MCF 10A (cell line): ENCODE data around the gene MCTP1. TPM values are rescaled to one million over a fixed set of nuclear protein-coding genes. Genes with fewer than 3 reads are reported as not detected.

Source experiments
- BruUV-seq: library from RNA; stranded (reverse); fragments of 400-500 nt; replicated peaks from 2 replicates; lab custom pipeline; 2021; lab: Mats Ljungman, UMichigan
- CTCF ChIA-PET: fragments of 300-600 bp; sonication (Branson Sonifier 250); formaldehyde crosslinking; extraction: SDS; loops from one replicate; lab custom pipeline; 2021; ENCODE audit warnings: antibody characterized with exemption, inconsistent platforms; lab: Yijun Ruan, JAX
- POLR2A ChIA-PET: fragments of 300-600, 350-650 bp; sonication (Branson Sonifier 250); formaldehyde crosslinking; extraction: SDS; loops from one replicate; lab custom pipeline; 2020; ENCODE audit warnings: antibody characterized with exemption, inconsistent platforms; lab: Yijun Ruan, JAX
- DNase-seq: peaks from one replicate; pipeline ENCODE4 v3.0.0-alpha.2; 2018; ENCODE audit not compliant: unreplicated experiment
- H3K27ac Mint-ChIP-seq: one replicate; pipeline ENCODE4 v1.8.0; 2022; ENCODE audit warnings: mild to moderate bottlenecking, low read depth, mixed read lengths; ENCODE audit not compliant: unreplicated experiment
- H3K27me3 Mint-ChIP-seq: one replicate; pipeline ENCODE4 v1.8.0; 2022; ENCODE audit warnings: mixed read lengths; ENCODE audit not compliant: insufficient read depth, unreplicated experiment
- H3K36me3 Mint-ChIP-seq: one replicate; pipeline ENCODE4 v1.8.0; 2022; ENCODE audit warnings: mild to moderate bottlenecking, moderate library complexity, mixed read lengths; ENCODE audit not compliant: insufficient read depth, unreplicated experiment
- H3K4me1 Mint-ChIP-seq: one replicate; pipeline ENCODE4 v1.8.0; 2022; ENCODE audit warnings: mixed read lengths; ENCODE audit not compliant: insufficient read depth, unreplicated experiment
- H3K4me3 Mint-ChIP-seq: one replicate; pipeline ENCODE4 v1.8.0; 2022; ENCODE audit warnings: mild to moderate bottlenecking, moderate library complexity, mixed read lengths; ENCODE audit not compliant: unreplicated experiment
- H3K9me3 Mint-ChIP-seq: one replicate; pipeline ENCODE4 v1.8.0; 2022; ENCODE audit warnings: mixed read lengths; ENCODE audit not compliant: unreplicated experiment
- intact Hi-C: fragments of 100-400 bp; cut with micrococcal nuclease; formaldehyde crosslinking; loops from 2 replicates; pipeline ENCODE4 v1.14.1; 2022
- total RNA-seq: library from RNA; stranded (reverse); gene quantifications from 2 replicates; pipeline ENCODE4 v1.2.3, GENCODE V29; 2022
- TF ChIP-seq, protein P1 (sequence below): fragments of 200-600 bp; IDR thresholded peaks from one replicate; pipeline ENCODE4 v1.8.0; 2022; ENCODE audit warnings: antibody characterized with exemption, mild to moderate bottlenecking; ENCODE audit not compliant: unreplicated experiment

MCTP1 gene
- total RNA-seq, 1 experiment from 2014 or later, result 40.3 TPM

- no peaks in the 10 kb centered on the region for H3K36me3 Mint-ChIP-seq
- H3K4me1 Mint-ChIP-seq, result peaks cover 9% of the 10 kb centered on the region
- BruUV-seq, result no TSS peak
- no peak overlapping the region for H3K4me3 Mint-ChIP-seq
- intact Hi-C loops, result no loop called here
- TF ChIP-seq, protein P1, sequence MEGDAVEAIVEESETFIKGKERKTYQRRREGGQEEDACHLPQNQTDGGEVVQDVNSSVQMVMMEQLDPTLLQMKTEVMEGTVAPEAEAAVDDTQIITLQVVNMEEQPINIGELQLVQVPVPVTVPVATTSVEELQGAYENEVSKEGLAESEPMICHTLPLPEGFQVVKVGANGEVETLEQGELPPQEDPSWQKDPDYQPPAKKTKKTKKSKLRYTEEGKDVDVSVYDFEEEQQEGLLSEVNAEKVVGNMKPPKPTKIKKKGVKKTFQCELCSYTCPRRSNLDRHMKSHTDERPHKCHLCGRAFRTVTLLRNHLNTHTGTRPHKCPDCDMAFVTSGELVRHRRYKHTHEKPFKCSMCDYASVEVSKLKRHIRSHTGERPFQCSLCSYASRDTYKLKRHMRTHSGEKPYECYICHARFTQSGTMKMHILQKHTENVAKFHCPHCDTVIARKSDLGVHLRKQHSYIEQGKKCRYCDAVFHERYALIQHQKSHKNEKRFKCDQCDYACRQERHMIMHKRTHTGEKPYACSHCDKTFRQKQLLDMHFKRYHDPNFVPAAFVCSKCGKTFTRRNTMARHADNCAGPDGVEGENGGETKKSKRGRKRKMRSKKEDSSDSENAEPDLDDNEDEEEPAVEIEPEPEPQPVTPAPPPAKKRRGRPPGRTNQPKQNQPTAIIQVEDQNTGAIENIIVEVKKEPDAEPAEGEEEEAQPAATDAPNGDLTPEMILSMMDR, result no peak
- no peak overlapping the region for H3K27ac Mint-ChIP-seq
- no peak for DNase-seq
- CTCF ChIA-PET, result interaction anchor here (0.7 to 1.5 kb wide), 2 partner anchors 27 to 73 kb away, joined by 3 to 5 read pairs; no protein-coding TSS in a partner anchor
- POLR2A ChIA-PET, result interaction anchor here (0.5 to 1.8 kb wide), 3 partner anchors 9 to 931 kb away, joined by 3 to 7 read pairs (median 6); a partner anchor contains a TSS
- no peaks in the 10 kb centered on the region for H3K9me3 Mint-ChIP-seq
- no peaks in the 10 kb centered on the region for H3K27me3 Mint-ChIP-seq
Measured at GRCh38 chr5:95042037-95042436, 242.9 kb downstream of the MCTP1 start.

- Mint-ChIP-seq H3K27me3 (no peaks in the 10 kb centered on the region), H3K4me1 (peaks cover 10% of the 10 kb centered on the region), H3K27ac (peak overlapping the region; percentile 36), H3K36me3 (no peaks in the 10 kb centered on the region), H3K9me3 (peaks cover 6% of the 10 kb centered on the region), H3K4me3 (peak overlapping the region; percentile 43)
- intact Hi-C loops, result no loop called here
- no TSS peak for BruUV-seq
- DNase-seq, result no peak
- CTCF ChIA-PET, result interaction anchor here (0.9 kb wide), 1 partner anchor 9 kb away, joined by 3 read pairs; no protein-coding TSS in a partner anchor
- POLR2A ChIA-PET, result no interaction called here
- TF ChIP-seq, protein P1, result no peak
Measured at GRCh38 chr5:95035891-95036685, 248.8 kb downstream of the MCTP1 start.

- DNase-seq, result no peak
- Mint-ChIP-seq H3K36me3 (no peaks in the 10 kb centered on the region), H3K27ac (no peak overlapping the region), H3K4me3 (no peak overlapping the region), H3K4me1 (peaks cover 12% of the 10 kb centered on the region), H3K27me3 (no peaks in the 10 kb centered on the region), H3K9me3 (peaks cover 6% of the 10 kb centered on the region)
- TF ChIP-seq, protein P1, result no peak
- no TSS peak for BruUV-seq
- intact Hi-C loops, result no loop called here
- ChIA-PET POLR2A (no interaction called here), CTCF (no interaction called here)
Measured at GRCh38 chr5:95032801-95033200, 252.1 kb downstream of the MCTP1 start.

- TF ChIP-seq, protein P1, result no peak
- Mint-ChIP-seq H3K4me1 (peaks cover 5% of the 10 kb centered on the region), H3K27ac (no peak overlapping the region), H3K9me3 (peaks cover 6% of the 10 kb centered on the region), H3K27me3 (no peaks in the 10 kb centered on the region), H3K36me3 (no peaks in the 10 kb centered on the region), H3K4me3 (no peak overlapping the region)
- CTCF ChIA-PET, result interaction anchor here (1.0 kb wide), 1 partner anchor 25 kb away, joined by 4 read pairs; no protein-coding TSS in a partner anchor
- POLR2A ChIA-PET, result interaction anchor here (0.6 kb wide), 1 partner anchor 83 kb away, joined by 3 read pairs; no protein-coding TSS in a partner anchor
- intact Hi-C loops, result no loop called here
- peak; percentile 21 for DNase-seq
- no TSS peak for BruUV-seq
Measured at GRCh38 chr5:95029569-95030366, 255.1 kb downstream of the MCTP1 start.
